GM18907 (cell line): ENCODE measurements around the gene TLE5.
"Not testable (repeated sequence)": the region's sequence is repeated elsewhere in the genome, so short reads cannot be mapped to it uniquely, and the experiment has no call there.

Experiments used
- ATAC-seq: cut with Tn5 transposase; IDR thresholded peaks from one replicate; pipeline ENCODE4 v1.9.1; 2021; ENCODE audit warnings: mild to moderate bottlenecking, moderate library complexity; ENCODE audit not compliant: unreplicated experiment

Gene TLE5

DNA sequence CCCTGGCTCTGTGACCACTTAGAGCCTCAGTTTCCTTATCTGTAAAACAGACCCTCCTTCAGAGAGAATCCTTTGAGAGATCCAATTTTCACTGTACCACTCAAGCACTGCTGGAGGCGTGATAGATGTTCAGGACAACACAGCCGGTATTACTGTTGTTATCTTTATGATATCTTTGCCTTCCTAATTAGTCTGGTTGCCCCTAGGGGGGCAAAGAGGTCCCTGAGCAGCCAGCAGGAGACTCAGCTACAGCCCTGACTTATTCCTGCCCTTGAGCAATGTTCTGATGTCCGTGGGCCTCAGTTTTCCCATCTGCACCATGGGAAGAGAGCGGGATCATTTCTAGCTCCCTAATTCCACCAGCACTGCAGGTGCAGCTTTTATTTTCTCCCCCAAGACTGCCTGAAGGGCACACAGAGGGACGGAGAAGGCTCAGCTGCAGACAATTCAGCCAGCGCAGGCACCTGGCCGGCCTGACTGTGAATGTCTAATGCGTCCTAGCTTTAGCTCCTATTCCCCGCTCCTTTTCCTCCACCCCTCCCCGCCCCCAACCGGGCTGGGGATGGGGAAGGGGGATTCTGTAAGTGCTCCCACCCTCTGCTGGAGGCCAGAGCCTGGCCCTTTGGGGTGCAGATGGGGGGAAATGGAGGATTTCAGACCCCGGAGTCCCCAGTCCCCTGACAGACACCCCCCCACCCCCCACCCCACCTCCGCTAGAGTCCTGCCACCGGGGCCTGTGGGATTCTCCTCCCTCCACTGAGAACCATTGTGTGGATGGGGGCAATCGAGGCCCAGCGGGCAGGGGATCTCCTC lies 16.2 kb downstream of the TLE5 start:
- ATAC-seq = no peak

DNA sequence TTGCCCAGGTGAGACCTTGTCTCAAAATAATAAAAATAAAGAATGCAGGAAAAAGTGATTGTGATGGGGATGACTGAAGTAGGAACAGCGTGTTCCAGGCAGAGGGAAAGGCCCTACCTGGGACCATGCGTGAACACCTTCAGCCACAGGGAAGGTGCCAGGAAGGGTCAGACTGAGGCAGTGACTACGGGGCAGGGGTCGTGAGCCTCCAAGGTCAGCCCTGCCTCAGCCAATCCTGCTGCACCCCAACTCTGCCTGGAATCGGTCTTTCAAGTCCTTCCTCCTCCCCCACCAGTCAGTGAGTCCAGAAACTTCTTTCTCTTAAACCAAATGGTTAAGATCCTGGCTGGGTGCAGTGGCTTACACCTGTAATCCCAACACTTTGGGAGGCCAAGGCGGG lies 17.1 kb downstream of the TLE5 start:
- no peak for ATAC-seq

DNA sequence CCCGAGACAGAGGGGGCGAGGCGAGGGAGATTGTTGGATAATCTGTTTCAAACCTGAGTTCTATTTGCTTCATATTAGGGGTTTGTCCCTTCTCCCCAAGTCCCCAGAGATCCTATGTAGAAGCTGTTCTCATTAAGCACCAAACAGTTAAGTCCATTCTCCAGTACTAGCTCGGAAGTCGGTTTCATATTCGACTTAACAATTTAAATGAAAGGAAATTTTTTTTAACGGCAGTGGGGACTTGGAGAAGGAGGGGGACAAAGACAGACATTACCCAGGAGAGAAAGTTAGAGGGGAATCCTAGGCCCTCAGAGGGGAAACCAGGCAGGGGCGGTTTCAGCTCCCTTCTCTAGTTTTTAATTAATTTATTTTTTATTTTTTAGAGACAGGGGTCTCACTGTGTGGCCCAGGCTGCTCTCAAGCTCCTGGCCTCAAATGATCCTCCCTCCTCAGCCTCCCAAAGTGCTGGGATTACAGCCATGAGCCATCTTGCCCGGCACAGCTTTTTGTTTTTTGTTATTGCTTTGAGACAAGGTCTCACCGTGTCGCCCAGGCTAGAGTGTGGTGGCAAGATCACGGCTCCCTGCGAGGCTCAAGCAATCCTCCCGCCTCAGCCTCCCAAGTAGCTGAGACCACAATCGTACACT lies 19.6 kb downstream of the TLE5 start:
- ATAC-seq = no peak

DNA sequence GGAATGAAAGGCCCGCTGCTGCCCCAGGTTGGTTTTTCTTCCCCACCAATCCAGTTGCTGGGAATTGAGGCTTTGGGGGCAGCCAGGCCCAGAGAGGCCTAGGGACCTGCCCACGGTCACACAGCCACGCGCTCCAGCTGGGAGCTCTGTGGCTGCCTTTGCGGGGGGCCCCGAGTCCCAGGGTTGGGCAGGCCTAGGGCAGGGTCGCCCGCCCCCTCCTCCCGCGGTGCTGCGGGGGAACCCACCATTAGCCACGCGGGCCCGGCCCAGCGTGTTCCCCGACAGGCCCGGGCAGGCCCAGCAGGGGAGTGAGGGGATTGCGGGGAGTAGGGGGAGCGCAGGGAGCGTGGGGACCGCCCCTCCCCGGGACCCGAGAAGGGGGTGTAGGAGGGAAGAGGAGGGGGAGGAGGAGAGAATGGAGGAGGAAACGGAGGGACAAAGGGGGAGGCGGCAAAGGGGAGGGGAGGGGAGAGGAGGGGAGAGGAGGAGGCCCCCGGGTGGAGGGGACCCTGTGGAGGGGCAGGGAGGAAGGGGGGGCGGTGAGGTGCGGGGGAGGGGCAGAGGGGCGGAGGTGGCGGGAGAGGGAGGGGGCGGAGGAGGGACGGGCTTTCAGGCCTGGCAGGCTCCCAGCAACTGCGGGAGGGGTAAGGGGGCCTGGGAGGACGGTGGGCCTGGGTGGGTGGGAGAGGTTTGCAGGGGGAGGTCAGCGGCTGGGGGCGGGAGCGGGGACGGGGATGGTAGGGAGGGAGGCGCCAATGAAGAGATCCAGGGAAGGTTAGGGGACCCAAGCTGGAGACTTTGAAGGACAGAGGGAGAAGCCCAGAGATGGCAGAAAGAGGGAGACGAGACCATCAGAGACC lies 20.3 kb downstream of the TLE5 start:
- ATAC-seq = no peak

DNA sequence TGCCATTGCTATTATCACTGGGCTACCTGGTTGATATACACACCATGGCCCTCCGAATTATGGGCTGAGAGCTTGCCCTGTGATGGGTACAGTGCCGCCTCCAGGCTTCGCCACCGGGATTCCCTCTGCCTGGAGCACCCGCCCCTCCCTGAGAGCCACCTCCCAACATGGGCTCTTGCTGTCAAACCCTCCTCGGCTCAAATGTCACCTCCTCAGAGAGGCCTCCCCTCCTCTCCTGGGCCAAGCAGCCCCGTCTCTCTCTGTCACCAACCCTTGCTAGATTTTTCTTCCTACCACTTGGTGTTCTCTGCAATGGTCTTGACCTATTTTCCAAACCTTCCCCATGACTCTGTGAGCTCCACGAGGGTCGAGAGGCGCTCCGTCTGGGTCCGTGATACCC lies 21.0 kb downstream of the TLE5 start:
- ATAC-seq = no peak

DNA sequence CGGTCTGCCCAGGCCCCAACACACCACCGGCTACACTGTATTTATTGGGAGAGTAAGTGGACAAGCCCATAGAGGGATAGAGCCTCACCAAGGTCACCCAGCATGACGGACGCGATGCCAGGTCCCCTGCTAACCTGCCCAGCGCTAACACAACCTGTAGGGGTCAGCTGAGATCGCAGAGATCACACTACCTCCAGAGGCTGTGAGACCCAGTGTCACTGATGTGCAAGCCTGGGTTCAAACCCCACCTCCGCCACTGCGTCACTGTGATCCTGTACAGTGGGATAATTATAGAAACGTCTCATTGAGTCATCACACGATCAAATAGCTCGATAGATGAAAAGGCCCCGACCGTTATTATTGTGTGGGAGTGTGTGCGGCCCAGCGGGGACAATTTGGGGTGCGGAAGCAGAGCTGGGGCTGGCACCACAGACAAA lies 22.6 kb downstream of the TLE5 start:
- ATAC-seq = no peak

DNA sequence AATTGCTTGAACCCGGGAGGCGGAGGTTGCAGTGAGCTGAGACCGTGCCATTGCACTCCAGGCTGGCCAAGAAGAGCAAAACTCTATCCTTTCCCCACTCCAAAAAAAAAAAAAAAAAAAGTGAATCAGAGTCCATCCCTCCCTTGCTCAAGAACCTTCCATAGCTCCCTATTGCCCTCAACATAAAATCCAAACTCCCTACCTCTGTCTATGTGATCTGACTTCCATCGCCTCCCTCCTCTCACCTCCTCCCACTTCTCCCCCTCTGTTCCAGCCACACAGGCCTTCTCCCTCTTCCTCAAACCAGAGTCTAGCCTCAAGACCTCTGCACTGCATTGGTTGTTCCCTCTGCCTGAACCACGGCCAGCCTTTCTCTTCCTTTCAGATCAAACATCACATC lies 23.2 kb downstream of the TLE5 start:
- no peak for ATAC-seq

DNA sequence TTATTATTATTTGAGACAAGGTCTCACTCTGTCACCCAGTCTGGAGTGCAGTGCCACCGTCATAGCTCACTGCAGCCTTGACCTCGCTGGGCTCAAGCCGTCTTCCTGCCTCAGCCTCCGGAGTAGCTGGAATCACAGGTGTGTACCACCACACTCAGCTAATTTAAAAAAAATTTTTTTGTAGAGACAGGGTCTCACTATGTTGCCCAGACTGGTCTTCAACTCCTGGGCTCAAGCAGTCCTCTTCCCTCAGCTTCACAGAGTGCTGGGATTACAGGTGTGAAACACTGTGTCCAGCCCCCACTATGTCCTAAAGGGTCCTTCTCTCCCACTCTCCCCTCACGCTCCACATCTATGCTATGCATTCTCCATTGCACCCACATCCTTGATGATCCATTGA lies 24.1 kb downstream of the TLE5 start:
- no peak for ATAC-seq

DNA sequence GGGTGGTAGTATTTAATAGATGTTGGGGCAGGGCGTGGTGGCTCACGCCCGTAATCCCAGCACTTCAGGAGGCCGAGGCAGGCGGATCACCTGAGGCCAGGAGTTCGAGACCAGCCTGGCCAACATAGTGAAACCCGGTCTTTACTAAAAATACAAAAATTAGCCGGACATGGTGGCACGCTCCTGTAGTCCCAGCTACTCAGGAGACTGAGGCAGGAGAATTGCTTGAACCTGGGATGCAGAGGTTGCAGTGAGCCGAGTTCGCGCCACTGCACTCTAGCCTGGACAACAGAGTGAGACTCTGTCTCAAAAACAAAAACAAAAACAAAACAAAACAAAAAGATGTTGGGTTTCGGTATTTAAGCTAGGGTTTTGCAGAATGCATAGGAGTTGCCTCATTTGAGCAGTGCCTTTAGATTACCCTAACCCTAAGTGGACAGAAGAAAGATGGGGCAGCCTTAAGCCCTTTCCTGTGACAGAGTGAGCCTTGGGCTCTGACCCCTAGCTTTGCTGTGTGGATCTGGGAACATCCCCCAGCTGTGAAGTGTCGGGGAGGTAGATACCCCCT lies 25.2 kb downstream of the TLE5 start:
- not testable (repeated sequence) for ATAC-seq

DNA sequence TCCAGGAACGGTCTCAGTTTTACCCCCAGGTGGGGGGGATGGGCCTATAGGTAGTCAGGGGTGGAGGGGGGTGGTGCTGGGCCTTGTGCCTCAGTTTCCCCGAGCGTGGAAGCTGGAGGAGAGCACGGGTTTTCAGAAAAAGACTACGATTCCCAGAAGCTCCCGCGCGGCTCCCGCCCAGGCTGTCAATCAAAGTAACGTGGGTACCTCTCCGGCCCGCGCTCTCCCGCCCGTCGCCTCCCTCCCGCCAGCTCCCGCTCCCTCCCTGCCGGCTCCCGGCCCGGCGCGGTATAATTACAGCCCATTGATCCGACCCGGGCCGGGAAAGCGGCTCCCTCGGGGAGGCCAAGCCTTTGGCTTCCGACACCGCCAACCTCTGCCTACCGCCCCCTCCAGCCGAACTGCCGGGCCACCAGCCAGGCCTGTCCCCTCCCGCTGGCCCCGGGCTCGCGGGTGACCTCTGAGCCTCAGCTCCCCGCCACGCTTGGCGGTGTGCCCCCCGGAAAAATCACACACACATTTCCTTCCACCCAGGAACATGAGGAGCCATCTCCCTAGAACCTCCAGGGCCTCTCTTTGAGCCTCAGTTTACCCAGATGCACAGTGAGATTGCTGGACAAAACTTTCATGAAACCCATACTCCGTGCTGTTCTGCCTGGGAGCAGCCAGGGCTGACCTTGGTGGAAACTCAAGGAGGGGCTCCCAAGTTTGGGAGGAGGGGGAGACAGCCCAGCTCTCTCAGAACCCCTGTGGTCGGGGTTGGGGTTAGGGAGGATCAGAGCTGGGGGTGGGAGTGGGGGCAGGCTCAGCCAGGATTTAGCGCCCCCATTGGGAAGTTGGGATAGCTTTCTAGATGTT lies 25.9 kb downstream of the TLE5 start:
- peak; percentile 55 for ATAC-seq

DNA sequence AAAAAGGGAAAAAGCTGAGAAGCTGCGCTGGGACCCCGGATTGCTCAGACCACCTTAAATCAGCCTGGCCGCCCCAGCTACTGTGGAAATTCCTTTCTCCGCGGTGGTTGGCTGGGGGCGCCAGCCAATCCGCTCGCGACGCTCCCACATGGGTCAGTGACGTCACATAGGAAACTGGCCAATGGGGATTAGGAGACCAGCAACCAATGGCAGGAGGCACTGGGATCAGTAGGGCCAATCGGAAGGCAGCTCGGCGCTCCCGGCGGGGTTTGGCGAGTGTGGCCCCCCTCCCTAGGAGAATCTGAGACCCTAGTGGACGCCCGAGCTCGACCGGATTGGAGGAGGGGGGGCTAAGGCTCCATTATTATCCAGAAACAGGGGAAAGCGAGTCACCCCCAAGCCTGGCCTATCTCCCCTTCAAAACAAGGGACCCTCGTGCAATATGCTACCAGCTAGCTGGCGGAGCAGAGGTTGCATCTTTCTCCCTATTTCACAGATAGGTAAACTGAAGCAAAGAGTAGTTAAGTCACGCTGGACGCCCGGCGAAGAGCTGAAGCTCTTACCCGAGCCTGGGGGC lies 26.7 kb downstream of the TLE5 start:
- peak; percentile 82 for ATAC-seq

DNA sequence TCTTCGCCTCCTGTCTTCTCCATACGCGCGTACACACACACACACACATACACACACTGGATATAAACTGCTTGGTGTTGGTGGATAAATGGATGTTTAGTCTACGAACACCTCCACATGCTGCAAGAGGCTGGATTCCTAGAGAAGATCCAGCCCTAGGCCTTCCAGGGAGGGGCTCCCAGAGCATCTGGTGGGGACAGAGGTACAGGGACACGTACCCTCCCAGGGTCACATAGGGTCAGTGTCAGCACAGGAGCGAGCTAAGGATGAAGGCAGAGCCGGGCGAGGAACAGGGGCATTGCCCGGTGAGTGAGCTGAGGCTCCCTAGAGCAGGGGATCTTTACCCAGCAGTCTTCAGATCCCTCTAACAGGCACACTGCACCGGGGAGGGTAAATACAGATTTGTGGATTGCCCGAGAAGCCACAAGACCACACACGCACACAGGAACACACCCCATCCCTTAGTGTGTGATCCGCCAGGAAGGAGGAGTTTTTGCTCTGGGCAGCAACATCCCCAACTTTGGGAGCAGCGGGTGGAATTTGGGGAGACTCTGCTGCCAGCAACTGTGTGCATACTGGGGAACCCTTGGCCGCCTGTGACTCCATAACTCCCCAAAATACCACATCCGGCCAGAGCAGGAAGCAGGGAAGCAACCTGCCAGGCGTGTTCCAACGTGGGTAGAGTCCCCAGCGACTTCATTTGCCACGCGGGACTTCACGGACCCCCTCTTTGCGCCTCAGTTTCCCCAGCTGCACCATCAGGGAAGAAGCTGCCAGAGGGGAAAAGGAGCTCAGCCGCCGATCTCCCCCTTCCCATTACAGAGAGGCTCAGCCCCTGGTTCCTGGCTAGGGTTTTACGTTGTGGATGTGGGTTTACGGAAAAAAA lies 27.4 kb downstream of the TLE5 start:
- peak; percentile 2 for ATAC-seq

DNA sequence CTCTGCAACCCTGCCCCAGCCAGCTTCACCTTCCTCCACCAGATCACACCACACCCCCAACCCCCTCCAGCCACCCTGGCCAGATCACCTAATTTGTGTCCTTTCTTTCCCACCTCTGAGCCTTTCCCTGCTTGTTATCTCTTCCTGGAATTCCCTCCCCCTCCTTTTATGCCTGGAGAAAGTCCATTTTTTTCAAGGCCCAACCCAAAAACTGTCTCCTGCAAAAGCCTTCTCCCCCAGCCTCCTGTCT lies 28.0 kb downstream of the TLE5 start:
- ATAC-seq = no peak

DNA sequence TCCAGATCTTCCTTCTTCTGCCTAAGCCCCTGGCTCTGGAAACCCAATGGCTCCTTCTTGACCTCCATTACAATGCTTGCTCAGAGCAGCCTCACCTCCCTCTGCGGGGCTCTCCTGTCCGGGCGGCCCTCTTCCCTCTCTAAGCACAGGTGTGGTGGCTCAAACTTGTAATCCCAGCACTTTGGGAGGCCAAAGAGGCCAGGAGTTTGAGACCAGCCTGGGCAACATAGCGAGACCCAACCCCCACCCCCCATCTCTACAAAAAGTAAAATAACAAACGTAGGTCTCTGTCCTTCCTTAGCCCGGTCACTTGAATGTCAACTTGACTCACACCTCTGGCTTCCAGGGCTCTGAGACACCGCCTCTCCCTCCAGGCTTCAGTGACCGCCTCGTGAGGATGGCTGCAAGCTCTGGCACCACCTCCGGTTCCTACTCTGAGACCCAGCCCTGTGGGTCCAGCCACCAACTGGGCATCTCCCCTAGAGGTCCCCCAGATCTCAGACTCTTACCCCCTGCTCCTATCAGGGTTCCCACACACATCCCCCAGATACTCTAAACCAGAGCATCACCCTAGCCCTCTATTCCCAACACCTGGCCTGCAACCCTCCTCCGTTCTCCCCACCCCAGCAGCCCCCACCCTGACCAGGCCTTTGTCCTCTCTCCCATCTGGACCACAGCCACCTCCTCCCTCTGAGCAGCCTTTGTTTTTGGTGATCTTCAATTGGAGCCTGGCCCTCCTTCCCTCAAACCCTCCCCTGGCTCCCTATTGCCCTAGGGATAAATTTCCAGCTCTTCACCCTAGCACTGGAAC lies 28.5 kb downstream of the TLE5 start:
- no peak for ATAC-seq

DNA sequence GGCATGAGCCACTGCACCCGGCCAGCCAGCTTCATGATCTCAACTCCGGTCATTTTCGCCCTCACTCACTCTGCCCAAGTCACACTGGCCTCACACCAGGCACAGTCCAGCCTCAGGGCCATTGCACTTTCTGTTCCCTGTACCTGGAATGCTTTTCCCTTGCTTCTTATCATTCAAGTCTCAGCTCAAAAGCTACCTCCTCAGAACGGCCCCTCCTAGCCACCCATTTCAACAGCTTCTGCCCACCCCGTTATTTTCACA lies 30.8 kb downstream of the TLE5 start:
- no peak for ATAC-seq

DNA sequence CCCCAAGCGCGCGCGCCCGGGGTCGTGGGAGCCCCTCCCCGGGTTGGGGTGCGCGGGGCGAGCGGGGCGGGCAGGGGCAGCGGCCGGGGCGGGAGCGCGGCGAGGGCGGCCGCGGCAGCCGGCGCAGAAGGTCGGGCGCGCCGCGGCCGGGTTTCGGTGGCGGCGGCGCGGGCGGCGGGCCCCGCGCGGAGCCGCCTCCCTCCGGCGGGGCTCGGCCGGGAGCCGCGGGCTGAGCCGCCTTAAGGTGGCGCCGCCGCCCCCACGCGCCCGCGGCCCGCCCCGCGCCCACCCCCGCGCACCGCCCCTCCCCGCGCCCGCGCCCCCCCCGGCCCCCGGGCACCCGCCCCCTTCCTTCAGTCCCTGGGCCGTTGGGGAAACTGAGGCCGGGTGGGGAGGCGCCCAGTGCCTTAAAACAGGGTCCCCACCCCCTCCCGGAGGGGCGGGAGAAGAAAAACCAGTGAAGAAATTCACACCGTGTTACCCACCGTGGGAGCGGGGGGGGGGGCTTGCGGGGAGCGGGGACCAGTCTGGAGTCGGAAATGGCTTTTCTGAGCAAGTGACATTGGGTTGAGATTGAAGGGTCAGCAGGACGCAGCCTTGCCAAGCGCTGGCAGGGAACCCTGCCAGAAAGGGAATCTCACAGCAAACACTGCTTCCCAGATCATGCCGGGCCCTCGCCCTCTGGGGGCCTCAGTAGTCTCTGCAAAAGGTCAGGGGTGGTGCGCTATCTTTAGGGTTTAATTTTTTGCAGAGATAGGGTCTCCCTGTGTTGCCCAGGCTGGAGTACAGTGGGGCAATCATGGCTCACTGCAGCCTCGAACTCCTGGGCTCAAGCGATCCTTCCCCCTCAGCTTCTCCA lies 33.0 kb downstream of the TLE5 start, which contains the start of gene TLE2:
TLE2 (minus strand) TSS at position 216 of the 859 bp plus-strand sequence. CDS start 376 bp downstream, outside the sequence.
- no peak for ATAC-seq

DNA sequence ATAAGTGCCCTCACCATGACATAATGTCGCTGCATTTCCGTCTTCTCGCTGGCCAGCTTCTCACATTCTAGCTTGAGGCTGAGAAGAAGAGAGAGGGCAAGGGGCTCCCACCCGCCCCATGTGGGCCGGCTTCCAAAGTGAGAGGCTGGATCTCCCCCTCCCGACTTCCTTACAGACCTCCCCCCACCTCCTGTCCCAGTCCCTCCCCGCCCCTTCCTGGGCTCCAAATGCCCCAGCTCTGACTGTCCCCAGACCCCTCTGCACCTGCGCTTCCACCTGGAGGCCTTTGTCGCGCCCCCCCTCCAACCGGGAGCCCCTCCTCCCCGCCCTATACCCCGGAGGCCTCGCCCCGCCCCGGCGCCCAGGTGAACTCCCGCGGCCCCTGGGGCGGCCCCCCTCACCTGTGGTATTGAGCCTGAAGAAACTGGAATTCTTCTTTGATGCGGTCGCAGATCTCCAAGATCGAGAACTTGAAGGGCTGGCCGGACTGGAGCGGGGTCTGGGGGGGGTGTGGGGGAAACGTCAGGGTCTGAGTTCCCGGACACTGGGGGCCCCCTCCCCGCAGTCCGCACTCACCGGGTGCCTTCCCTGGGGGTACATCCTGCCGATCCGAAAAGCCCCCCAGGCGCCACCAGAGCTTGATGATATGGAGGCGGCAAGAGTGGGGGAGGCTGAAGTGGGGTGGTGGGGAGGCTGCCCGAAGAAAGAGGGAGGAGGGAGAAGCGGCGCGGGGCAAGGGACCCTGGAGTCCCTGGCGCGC lies 33.8 kb downstream of the TLE5 start:
- no peak for ATAC-seq
